ENCODE results near the gene GAGE12E.
"Not testable (repeated sequence)": the region's sequence is repeated elsewhere in the genome, so short reads cannot be mapped to it uniquely, and the experiment has no call there.

GAGE12E gene, protein sequence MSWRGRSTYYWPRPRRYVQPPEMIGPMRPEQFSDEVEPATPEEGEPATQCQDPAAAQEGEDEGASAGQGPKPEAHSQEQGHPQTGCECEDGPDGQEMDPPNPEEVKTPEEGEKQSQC

DNA sequence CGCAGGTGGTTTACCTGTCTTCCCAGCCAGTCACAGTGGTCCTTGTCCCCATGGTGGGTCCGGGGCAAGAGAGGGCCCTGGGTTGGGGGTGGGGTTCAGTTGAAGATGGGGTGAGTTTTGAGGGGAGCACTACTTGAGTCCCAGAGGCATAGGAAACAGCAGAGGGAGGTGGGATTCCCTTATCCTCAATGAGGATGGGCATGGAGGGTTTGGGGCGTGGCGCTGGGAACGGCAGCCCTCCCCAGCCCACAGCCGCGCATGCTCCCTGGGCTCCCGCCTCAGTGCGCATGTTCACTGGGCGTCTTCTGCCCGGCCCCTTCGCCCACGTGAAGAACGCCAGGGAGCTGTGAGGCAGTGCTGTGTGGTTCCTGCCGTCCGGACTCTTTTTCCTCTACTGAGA, at the start of gene GAGE12E:
TSS of gene GAGE12E (plus strand) at position 301 of the 400 bp plus-strand sequence. CDS start 1,155 bp downstream, outside the sequence.
- not testable (repeated sequence) for DNase-seq (ENCODE audit: low spot score)

DNA sequence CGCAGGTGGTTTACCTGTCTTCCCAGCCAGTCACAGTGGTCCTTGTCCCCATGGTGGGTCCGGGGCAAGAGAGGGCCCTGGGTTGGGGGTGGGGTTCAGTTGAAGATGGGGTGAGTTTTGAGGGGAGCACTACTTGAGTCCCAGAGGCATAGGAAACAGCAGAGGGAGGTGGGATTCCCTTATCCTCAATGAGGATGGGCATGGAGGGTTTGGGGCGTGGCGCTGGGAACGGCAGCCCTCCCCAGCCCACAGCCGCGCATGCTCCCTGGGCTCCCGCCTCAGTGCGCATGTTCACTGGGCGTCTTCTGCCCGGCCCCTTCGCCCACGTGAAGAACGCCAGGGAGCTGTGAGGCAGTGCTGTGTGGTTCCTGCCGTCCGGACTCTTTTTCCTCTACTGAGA, 19.2 kb upstream of the GAGE12E start, which contains the start of gene GAGE12C:
TSS of gene GAGE12C (plus strand) at position 301 of the 400 bp plus-strand sequence. CDS start 1,155 bp downstream, outside the sequence.
- DNase-seq (ENCODE audit: low spot score): not testable (repeated sequence)

DNA sequence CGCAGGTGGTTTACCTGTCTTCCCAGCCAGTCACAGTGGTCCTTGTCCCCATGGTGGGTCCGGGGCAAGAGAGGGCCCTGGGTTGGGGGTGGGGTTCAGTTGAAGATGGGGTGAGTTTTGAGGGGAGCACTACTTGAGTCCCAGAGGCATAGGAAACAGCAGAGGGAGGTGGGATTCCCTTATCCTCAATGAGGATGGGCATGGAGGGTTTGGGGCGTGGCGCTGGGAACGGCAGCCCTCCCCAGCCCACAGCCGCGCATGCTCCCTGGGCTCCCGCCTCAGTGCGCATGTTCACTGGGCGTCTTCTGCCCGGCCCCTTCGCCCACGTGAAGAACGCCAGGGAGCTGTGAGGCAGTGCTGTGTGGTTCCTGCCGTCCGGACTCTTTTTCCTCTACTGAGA, 9.7 kb upstream of the GAGE12E start, which contains the start of gene GAGE12D:
TSS of gene GAGE12D (plus strand) at position 301 of the 400 bp plus-strand sequence. CDS start 1,155 bp downstream, outside the sequence.
- not testable (repeated sequence) for DNase-seq (ENCODE audit: low spot score)

DNA sequence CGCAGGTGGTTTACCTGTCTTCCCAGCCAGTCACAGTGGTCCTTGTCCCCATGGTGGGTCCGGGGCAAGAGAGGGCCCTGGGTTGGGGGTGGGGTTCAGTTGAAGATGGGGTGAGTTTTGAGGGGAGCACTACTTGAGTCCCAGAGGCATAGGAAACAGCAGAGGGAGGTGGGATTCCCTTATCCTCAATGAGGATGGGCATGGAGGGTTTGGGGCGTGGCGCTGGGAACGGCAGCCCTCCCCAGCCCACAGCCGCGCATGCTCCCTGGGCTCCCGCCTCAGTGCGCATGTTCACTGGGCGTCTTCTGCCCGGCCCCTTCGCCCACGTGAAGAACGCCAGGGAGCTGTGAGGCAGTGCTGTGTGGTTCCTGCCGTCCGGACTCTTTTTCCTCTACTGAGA, 9.5 kb downstream of the GAGE12E start, which contains the start of gene GAGE12F:
TSS of gene GAGE12F (plus strand) at position 301 of the 400 bp plus-strand sequence. CDS start 1,155 bp downstream, outside the sequence.
- not testable (repeated sequence) for DNase-seq (ENCODE audit: low spot score)

DNA sequence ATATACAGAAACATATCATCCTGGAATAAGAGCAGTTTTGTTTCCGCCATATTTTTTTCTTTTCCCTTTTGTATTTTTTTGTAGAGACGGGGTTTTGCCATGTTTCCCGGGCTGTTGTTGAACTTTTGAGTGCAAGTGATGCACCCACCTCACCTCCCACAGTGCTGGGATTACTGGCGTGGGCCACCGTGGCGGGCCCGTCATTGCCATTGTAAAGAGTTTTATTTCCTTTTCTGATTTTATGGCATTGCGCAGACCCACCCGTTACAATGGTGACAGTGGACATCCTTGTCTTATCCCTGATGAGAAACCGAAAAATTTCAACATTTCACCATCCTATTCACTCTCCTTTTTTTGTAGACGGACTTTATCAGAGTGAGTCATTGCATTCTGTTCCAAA, 17.6 kb downstream of the GAGE12E start:
- DNase-seq (ENCODE audit: low spot score): not testable (repeated sequence)

DNA sequence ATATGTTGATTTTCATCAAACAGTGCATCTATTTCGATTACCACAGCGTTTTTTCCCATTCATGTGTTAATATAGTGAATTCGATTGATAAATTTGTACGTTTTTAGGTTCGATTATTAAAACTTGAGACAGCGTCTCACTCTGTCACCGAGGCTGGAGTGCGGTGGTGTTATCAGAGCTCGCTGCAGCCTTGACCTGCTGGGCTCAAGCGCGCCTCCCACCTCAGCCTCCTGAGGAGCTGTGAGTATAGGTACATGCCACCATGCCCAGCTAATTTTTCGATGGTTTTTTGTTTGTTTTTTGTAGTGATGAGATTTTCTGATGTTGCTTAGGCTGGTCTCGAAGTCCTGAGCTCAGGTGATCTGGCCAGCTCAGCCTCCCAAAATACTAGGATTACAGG, 18.1 kb downstream of the GAGE12E start:
- DNase-seq (ENCODE audit: low spot score): not testable (repeated sequence)

DNA sequence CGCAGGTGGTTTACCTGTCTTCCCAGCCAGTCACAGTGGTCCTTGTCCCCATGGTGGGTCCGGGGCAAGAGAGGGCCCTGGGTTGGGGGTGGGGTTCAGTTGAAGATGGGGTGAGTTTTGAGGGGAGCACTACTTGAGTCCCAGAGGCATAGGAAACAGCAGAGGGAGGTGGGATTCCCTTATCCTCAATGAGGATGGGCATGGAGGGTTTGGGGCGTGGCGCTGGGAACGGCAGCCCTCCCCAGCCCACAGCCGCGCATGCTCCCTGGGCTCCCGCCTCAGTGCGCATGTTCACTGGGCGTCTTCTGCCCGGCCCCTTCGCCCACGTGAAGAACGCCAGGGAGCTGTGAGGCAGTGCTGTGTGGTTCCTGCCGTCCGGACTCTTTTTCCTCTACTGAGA, 19.0 kb downstream of the GAGE12E start, which contains the start of gene GAGE12G:
TSS of gene GAGE12G (plus strand) at position 301 of the 400 bp plus-strand sequence. CDS start 1,155 bp downstream, outside the sequence.
- not testable (repeated sequence) for DNase-seq (ENCODE audit: low spot score)

DNA sequence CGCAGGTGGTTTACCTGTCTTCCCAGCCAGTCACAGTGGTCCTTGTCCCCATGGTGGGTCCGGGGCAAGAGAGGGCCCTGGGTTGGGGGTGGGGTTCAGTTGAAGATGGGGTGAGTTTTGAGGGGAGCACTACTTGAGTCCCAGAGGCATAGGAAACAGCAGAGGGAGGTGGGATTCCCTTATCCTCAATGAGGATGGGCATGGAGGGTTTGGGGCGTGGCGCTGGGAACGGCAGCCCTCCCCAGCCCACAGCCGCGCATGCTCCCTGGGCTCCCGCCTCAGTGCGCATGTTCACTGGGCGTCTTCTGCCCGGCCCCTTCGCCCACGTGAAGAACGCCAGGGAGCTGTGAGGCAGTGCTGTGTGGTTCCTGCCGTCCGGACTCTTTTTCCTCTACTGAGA, 28.6 kb downstream of the GAGE12E start, which contains the start of gene GAGE12H:
TSS of gene GAGE12H (plus strand) at position 301 of the 400 bp plus-strand sequence. CDS start 1,155 bp downstream, outside the sequence.
- DNase-seq (ENCODE audit: low spot score): not testable (repeated sequence)

DNA sequence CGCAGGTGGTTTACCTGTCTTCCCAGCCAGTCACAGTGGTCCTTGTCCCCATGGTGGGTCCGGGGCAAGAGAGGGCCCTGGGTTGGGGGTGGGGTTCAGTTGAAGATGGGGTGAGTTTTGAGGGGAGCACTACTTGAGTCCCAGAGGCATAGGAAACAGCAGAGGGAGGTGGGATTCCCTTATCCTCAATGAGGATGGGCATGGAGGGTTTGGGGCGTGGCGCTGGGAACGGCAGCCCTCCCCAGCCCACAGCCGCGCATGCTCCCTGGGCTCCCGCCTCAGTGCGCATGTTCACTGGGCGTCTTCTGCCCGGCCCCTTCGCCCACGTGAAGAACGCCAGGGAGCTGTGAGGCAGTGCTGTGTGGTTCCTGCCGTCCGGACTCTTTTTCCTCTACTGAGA, 38.1 kb downstream of the GAGE12E start, which contains the start of gene GAGE2A:
TSS of gene GAGE2A (plus strand) at position 301 of the 400 bp plus-strand sequence. CDS start 1,155 bp downstream, outside the sequence.
- DNase-seq (ENCODE audit: low spot score): not testable (repeated sequence)

DNA sequence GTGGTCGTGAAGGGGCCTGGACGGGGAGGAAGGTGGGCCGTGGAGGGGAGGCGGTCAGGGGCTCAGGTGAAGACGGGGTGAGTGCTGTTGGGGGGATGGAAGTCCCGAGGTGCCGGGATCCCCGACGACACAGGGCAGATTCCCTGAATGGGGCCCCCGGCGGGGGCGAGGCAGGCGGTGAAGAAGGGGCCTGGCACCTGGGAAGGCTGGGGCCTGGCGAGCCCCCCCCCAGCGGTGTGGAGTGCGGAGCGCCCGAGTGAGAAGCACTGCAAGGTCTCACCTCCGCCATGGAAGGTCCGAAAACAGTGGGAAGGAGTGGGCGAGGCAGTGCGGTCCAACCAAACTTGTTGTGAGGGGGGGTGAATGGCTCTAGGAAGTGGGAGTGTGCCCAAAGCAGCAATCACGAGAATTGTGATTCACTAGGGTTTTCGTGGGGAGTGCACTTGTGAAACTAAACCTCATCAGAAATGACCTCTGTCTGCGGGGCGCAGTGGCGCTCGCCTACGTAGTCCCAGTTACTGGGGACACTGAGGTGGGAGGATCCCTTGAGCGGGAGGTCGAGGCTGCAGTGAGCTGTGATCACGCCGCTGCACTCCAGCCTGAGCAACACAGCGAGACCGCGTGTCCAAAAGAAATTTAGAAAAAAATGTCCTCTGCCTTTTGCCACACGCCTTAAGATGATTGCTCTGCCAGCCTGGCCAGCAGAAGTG, 38.8 kb downstream of the GAGE12E start:
- not testable (repeated sequence) for DNase-seq (ENCODE audit: low spot score)

DNA sequence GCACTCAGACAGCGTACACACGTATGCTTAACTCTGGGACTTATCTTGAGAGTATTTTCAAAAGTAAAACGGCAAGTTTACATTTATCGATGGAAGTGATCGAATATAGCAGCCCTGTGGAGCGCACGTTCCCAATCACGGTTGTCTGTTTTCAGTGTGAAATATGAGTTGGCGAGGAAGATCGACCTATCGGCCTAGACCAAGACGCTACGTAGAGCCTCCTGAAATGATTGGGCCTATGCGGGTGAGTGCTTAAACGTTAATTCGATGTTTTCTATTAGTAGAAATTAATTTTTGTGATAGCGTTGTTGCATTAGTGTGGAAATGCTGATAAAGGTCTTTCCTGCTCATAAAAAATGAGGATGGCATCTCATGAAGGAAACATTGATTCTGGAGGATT, 39.4 kb downstream of the GAGE12E start:
- DNase-seq (ENCODE audit: low spot score): not testable (repeated sequence)

DNA sequence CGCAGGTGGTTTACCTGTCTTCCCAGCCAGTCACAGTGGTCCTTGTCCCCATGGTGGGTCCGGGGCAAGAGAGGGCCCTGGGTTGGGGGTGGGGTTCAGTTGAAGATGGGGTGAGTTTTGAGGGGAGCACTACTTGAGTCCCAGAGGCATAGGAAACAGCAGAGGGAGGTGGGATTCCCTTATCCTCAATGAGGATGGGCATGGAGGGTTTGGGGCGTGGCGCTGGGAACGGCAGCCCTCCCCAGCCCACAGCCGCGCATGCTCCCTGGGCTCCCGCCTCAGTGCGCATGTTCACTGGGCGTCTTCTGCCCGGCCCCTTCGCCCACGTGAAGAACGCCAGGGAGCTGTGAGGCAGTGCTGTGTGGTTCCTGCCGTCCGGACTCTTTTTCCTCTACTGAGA, 47.6 kb downstream of the GAGE12E start, which contains the start of gene GAGE1:
TSS of gene GAGE1 (plus strand) at position 301 of the 400 bp plus-strand sequence. CDS start 1,155 bp downstream, outside the sequence.
- not testable (repeated sequence) for DNase-seq (ENCODE audit: low spot score)

Data from D341Med (cell line).